HepG2 (cell line): Measurements from ENCODE around the gene ATG13. TPM values are rescaled to one million over a fixed set of nuclear protein-coding genes. Genes with fewer than 3 reads are reported as not detected.
A peak's percentile ranks its signal among the peaks of the same experiment; 100 is the strongest.

ENCODE experiments used
- ATAC-seq: fragments of 200-7000 bp; cut with Tn5 transposase; 3 replicates; pipeline ENCODE4 v1.9.1; 2020; ENCODE audit warnings: mild to moderate bottlenecking, moderate library complexity
- BruUV-seq: library from RNA; stranded (reverse); fragments of 400-500 nt; replicated peaks from 2 replicates; lab custom pipeline; 2021; lab: Mats Ljungman, UMichigan
- CTCF ChIA-PET: fragments of 300-600 bp; formaldehyde crosslinking; extraction: SDS; loops from one replicate; lab custom pipeline; 2021; ENCODE audit warnings: low total read pairs, inconsistent platforms, low intra/inter-chr PET ratio; lab: Yijun Ruan, JAX
- POLR2A ChIA-PET: fragments of 350-600 bp; sonication (Branson Sonifier 250); formaldehyde crosslinking; loops from one replicate; lab custom pipeline; 2020; ENCODE audit warnings: antibody characterized with exemption, inconsistent platforms; lab: Yijun Ruan, JAX
- DNase-seq: peaks from one replicate; pipeline ENCODE4 v3.0.0-alpha.2; 2015; ENCODE audit warnings: low spot score
- FAIRE-seq: peaks from 3 replicates; lab custom pipeline; 2011; peaks lifted over from hg19 to GRCh38; lab: Jason Lieb, UNC
- H2AFZ ChIP-seq: one replicate; pipeline ENCODE4 v1.6.1; 2011; ENCODE audit warnings: low read length, inconsistent platforms
- H3K27ac ChIP-seq: fragments of 300-600 bp; 3 replicates; pipeline ENCODE4 v1.8.0; 2011; ENCODE audit warnings: mixed run types, mild to moderate bottlenecking, mixed read lengths, low read length, inconsistent platforms; ENCODE audit not compliant: insufficient read depth; ENCODE audit errors: extremely low read length
- H3K27me3 ChIP-seq, 2 experiments: fragments of 200-600 bp in 1 of 2; 2 replicates in 1 of 2; 3 replicates in 1 of 2; pipeline versions ENCODE4 v1.6.0 to v1.8.0; 2011; ENCODE audit warnings: low read length in 2 of 2, mild to moderate bottlenecking in 2 of 2, moderate library complexity in 2 of 2, inconsistent platforms in 1 of 2; ENCODE audit not compliant: insufficient read depth in 2 of 2, control insufficient read depth in 1 of 2
- H3K36me3 ChIP-seq, 2 experiments: fragments of 200-600 bp in 1 of 2; replicated peaks in 1 of 2; 2 replicates in 1 of 2; 3 replicates in 1 of 2; pipeline versions ENCODE4 v1.5.1 to v1.8.0; 2011; ENCODE audit warnings: low read length in 2 of 2, inconsistent platforms in 1 of 2; ENCODE audit not compliant: insufficient read depth in 2 of 2, control insufficient read depth in 1 of 2
- H3K4me1 ChIP-seq: 2 replicates; pipeline ENCODE4 v1.5.1; 2012; ENCODE audit warnings: low read length, inconsistent platforms; ENCODE audit not compliant: insufficient read depth
- H3K4me2 ChIP-seq: 2 replicates; pipeline ENCODE4 v1.6.0; 2011; ENCODE audit warnings: low read depth, low read length, inconsistent platforms
- H3K4me3 ChIP-seq, 3 experiments: fragments of 200-600 bp in 1 of 3; sonication (generic), shearing (Covaris generic) in 1 of 3; replicated peaks in 1 of 3; 2 replicates each; pipeline ENCODE4 v1.5.1; 2011 to 2016; ENCODE audit warnings: low read length in 3 of 3, inconsistent platforms in 2 of 3, low read depth in 2 of 3, mild to moderate bottlenecking in 2 of 3, control low read depth in 1 of 3, mixed read lengths in 1 of 3; ENCODE audit not compliant: insufficient read depth in 1 of 3
- H3K79me2 ChIP-seq: one replicate; pipeline ENCODE4 v1.6.1; 2011; ENCODE audit warnings: low read length, inconsistent platforms; ENCODE audit not compliant: insufficient read depth
- H3K9ac ChIP-seq: 2 replicates; pipeline ENCODE4 v1.6.0; 2011; ENCODE audit warnings: mild to moderate bottlenecking, low read depth, low read length, inconsistent platforms; ENCODE audit not compliant: insufficient read depth
- H3K9me3 ChIP-seq: 2 replicates; pipeline ENCODE4 v1.5.1; 2012; ENCODE audit warnings: mild to moderate bottlenecking, low read length
- H4K20me1 ChIP-seq: 2 replicates; pipeline ENCODE4 v1.6.0; 2011; ENCODE audit warnings: inconsistent platforms, mild to moderate bottlenecking, low read length, moderate library complexity; ENCODE audit not compliant: insufficient read depth
- CSRNP1 ChIP-seq: sonication (generic); formaldehyde crosslinking; IDR thresholded peaks from 2 replicates; pipeline ENCODE4 v1.8.1; 2023; ENCODE audit warnings: mild to moderate bottlenecking, missing genetic modification reagents
- HDAC6 ChIP-seq: fragments of 200-600 bp; sonication (generic); IDR thresholded peaks from 2 replicates; pipeline ENCODE4 v1.7.0; 2017; ENCODE audit warnings: mild to moderate bottlenecking, antibody characterized with exemption, low read length, low read depth
- IRX3 ChIP-seq: sonication (generic); formaldehyde crosslinking; IDR thresholded peaks from 2 replicates; pipeline ENCODE4 v1.8.1; 2023; ENCODE audit warnings: mild to moderate bottlenecking, low read depth, missing genetic modification reagents, borderline replicate concordance
- KLF6 ChIP-seq: IDR thresholded peaks from 2 replicates; pipeline ENCODE4 v1.8.0; 2016; ENCODE audit warnings: missing biosample characterization, missing genetic modification reagents
- PAWR ChIP-seq: sonication (generic); formaldehyde crosslinking; IDR thresholded peaks from 2 replicates; pipeline ENCODE4 v1.4.0; 2020; ENCODE audit warnings: missing genetic modification reagents, mild to moderate bottlenecking, borderline replicate concordance
- PBX3 ChIP-seq: sonication (generic); formaldehyde crosslinking; IDR thresholded peaks from 2 replicates; pipeline ENCODE4 v1.8.1; 2023; ENCODE audit warnings: missing genetic modification reagents, inconsistent platforms, borderline replicate concordance
- PRMT3 ChIP-seq: sonication (generic); formaldehyde crosslinking; IDR thresholded peaks from 2 replicates; pipeline ENCODE4 v1.8.1; 2022; ENCODE audit warnings: low read depth, mild to moderate bottlenecking, moderate library complexity, missing genetic modification reagents, borderline replicate concordance
- TSC22D2 ChIP-seq: sonication (generic); formaldehyde crosslinking; IDR thresholded peaks from 2 replicates; pipeline ENCODE4 v1.5.1; 2020; ENCODE audit warnings: missing genetic modification reagents, mild to moderate bottlenecking, borderline replicate concordance
- ZBTB8A ChIP-seq: sonication (generic); formaldehyde crosslinking; IDR thresholded peaks from 2 replicates; pipeline ENCODE4 v1.4.0; 2020; ENCODE audit warnings: mild to moderate bottlenecking, low read depth, missing genetic modification reagents, borderline replicate concordance
- ZNF260 ChIP-seq: sonication (generic); formaldehyde crosslinking; IDR thresholded peaks from 2 replicates; pipeline ENCODE4 v1.4.0; 2020; ENCODE audit warnings: missing genetic modification reagents, low read depth, mild to moderate bottlenecking, borderline replicate concordance
- ZNF264 ChIP-seq: sonication (generic); formaldehyde crosslinking; IDR thresholded peaks from 2 replicates; pipeline ENCODE4 v1.4.0; 2020; ENCODE audit warnings: missing genetic modification reagents
- ZNF577 ChIP-seq: sonication (generic); formaldehyde crosslinking; IDR thresholded peaks from 2 replicates; pipeline ENCODE4 v1.4.0; 2020; ENCODE audit warnings: mild to moderate bottlenecking, low read depth, missing genetic modification reagents, borderline replicate concordance
- ZNF781 ChIP-seq: sonication (generic); formaldehyde crosslinking; IDR thresholded peaks from 2 replicates; pipeline ENCODE4 v1.5.1; 2020; ENCODE audit warnings: borderline replicate concordance, mild to moderate bottlenecking, missing genetic modification reagents; ENCODE audit errors: not compliant biosample characterization
- ZSCAN21 ChIP-seq: sonication (generic); formaldehyde crosslinking; IDR thresholded peaks from 2 replicates; pipeline ENCODE4 v1.8.0; 2022; ENCODE audit warnings: mild to moderate bottlenecking, missing genetic modification reagents, moderate library complexity, borderline replicate concordance
- ZSCAN29 ChIP-seq: sonication (generic); formaldehyde crosslinking; conservative IDR thresholded peaks from 2 replicates; pipeline ENCODE4 v1.4.0; 2020; ENCODE audit warnings: mild to moderate bottlenecking, missing genetic modification reagents
- WGBS: methylation state at CpG from one replicate; pipeline ENCODE4 v1.1.6; 2017; ENCODE audit warnings: low lambda C conversion rate; 5-methylcytosine and 5-hydroxymethylcytosine counted together
- in situ Hi-C: cut with HindIII; loops from 2 replicates; pipeline ENCODE4 v1.10.0; 2017; ENCODE audit warnings: low pct_unique_long_range_greater_than_20kb; ENCODE audit not compliant: extremely low pct_ligation_motif_present
- intact Hi-C: fragments of 100-400 bp; cut with micrococcal nuclease; formaldehyde crosslinking; loops from one replicate; pipeline ENCODE4 v1.10.0; 2022; ENCODE audit not compliant: unreplicated experiment
- polyA plus RNA-seq, 8 experiments: library from polyadenylated mRNA; depleted of rRNA in 3 of 8; stranded (reverse) in 7 of 8; unstranded in 1 of 8; fragments of >200 nt; fragmentation: Illumina TruSeq in 4 of 8; extraction: Trizol in 4 of 8; gene quantifications; 2 replicates each; pipeline versions ENCODE4 v1.2.1 to v1.2.3, GENCODE V29; 2011 to 2016; ENCODE audit warnings: low read depth in 4 of 8, missing spikeins in 1 of 8, mixed read lengths in 1 of 8; ENCODE audit not compliant: insufficient read depth in 1 of 8
- total RNA-seq, 5 experiments: library from RNA; depleted of rRNA; stranded (reverse); fragments of >200 nt; fragmentation: Illumina TruSeq; extraction: Trizol; gene quantifications; 2 replicates each; pipeline ENCODE4 v1.2.3, GENCODE V29; 2016; ENCODE audit warnings: low read depth in 1 of 5
- TF ChIP-seq, protein P1 (sequence below), 2 experiments: sonication (generic) in 1 of 2; formaldehyde crosslinking in 1 of 2; IDR thresholded peaks; 2 replicates each; pipeline versions ENCODE4 v1.4.0 to v1.6.1; 2018 to 2020; ENCODE audit warnings: missing genetic modification reagents in 2 of 2, borderline replicate concordance in 1 of 2, low read depth in 1 of 2, mild to moderate bottlenecking in 1 of 2, missing biosample characterization in 1 of 2

ATG13 gene
- total and polyA plus RNA-seq, 2 of the 13 experiments (the other 11 are each of a cell fraction or from before 2014, with no cell fraction given): 55.0 to 77.3 TPM

GRCh38 chr11:46719048-46719542, 101.7 kb downstream of the ATG13 start, which contains the start of gene F2 (continued):
- no peak for TF ChIP-seq ZNF260 (CRISPR knock-in tag)
- no peak for TF ChIP-seq HDAC6
- 0 out of 2 replicates have a peak, but pooled peaks have one; percentile 40 for TF ChIP-seq PAWR (CRISPR knock-in tag)
- TF ChIP-seq KLF6: peak; percentile 81
- TF ChIP-seq ZSCAN29 (CRISPR knock-in tag): no peak
- 0 out of 2 replicates have a peak, but pooled peaks have one; percentile 52 for TF ChIP-seq ZNF264
- TF ChIP-seq ZBTB8A (CRISPR knock-in tag): no peak
- TF ChIP-seq ZNF577 (CRISPR knock-in tag): no peak
- TF ChIP-seq PRMT3 (CRISPR knock-in tag): no peak
- peak; percentile 67; the same call in 1 of the 2 replicates for TF ChIP-seq IRX3 (CRISPR knock-in tag)
- no peak for TF ChIP-seq TSC22D2 (CRISPR knock-in tag)

GRCh38 chr11:46719543-46720218, 102.3 kb downstream of the ATG13 start:
- H2AFZ ChIP-seq: no peak overlapping the region
- POLR2A ChIA-PET: interaction anchor here (0.6 to 12.3 kb wide), 25 partner anchors 9 to 474 kb away, joined by 3 to 272 read pairs (median 6); partner anchors contain the start of genes ARHGAP1, ATG13, MDK and ZNF408
- in situ Hi-C loops: no loop called here
- TF ChIP-seq ZSCAN21 (CRISPR knock-in tag) (no peak), ZNF781 (CRISPR knock-in tag) (peak; percentile 82), PBX3 (CRISPR knock-in tag) (no peak), CSRNP1 (no peak)
- TF ChIP-seq, protein P1, sequence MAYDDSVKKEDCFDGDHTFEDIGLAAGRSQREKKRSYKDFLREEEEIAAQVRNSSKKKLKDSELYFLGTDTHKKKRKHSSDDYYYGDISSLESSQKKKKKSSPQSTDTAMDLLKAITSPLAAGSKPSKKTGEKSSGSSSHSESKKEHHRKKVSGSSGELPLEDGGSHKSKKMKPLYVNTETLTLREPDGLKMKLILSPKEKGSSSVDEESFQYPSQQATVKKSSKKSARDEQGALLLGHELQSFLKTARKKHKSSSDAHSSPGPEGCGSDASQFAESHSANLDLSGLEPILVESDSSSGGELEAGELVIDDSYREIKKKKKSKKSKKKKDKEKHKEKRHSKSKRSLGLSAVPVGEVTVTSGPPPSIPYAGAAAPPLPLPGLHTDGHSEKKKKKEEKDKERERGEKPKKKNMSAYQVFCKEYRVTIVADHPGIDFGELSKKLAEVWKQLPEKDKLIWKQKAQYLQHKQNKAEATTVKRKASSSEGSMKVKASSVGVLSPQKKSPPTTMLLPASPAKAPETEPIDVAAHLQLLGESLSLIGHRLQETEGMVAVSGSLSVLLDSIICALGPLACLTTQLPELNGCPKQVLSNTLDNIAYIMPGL (CRISPR knock-in tag; IDR thresholded peaks at IDR 0.05; ENCODE audit: borderline replicate concordance in 1 of 2, low read depth in 1 of 2): peak; percentile 13 to 82; a peak in 2 of 4 replicates

More at GRCh38 chr11:46719543-46720218, 102.3 kb downstream of the ATG13 start:
- WGBS: 0% methylated on average over 4 of the region's 25 CpGs
- peaks cover 87% of the 10 kb centered on the region for H3K4me1 ChIP-seq
- peak overlapping the region; percentile 76 to 92 (median 83) for H3K4me3 ChIP-seq
- CTCF ChIA-PET: no interaction called here
- DNase-seq: no peak
- peaks cover 18% of the 10 kb centered on the region for H4K20me1 ChIP-seq
- no peaks in the 10 kb centered on the region for H3K9me3 ChIP-seq
- no peak for FAIRE-seq
- H3K79me2 ChIP-seq: peaks cover 53% of the 10 kb centered on the region
- H3K27me3 ChIP-seq: no peaks in the 10 kb centered on the region; a peak in 1 of 5 replicates
- BruUV-seq: TSS peak; percentile 43
- peaks cover 6 to 18% of the 10 kb centered on the region in 2 experiments for H3K36me3 ChIP-seq
- H3K9ac ChIP-seq: peak overlapping the region; percentile 86
- peak overlapping the region; percentile 92 for H3K27ac ChIP-seq
- ATAC-seq: no peak
- peak overlapping the region; percentile 94 for H3K4me2 ChIP-seq
- intact Hi-C loops: loop anchor here (5.0 kb wide), 2 partner anchors 47 to 718 kb away; no protein-coding TSS in a partner anchor
